T-helper 17 cell (primary cell): ENCODE results near the gene COA3. TPM values are rescaled to one million over a fixed set of nuclear protein-coding genes. Genes with fewer than 3 reads are reported as not detected.
A peak's percentile ranks its signal among the peaks of the same experiment; 100 is the strongest.

ENCODE experiments used
- ATAC-seq: fragments of 150-1000 bp; cut with Tn5 transposase; 2 replicates; pipeline ENCODE4 v1.10.0; 2021; ENCODE audit warnings: mild to moderate bottlenecking, moderate library complexity
- DNase-seq, 3 donors: peaks; one replicate each; pipeline versions ENCODE4 v3.0.0 to v3.0.0-alpha.2; 2020 to 2021
- H3K9me3 ChIP-seq: one replicate; pipeline ENCODE4 v1.7.0; 2013; ENCODE audit warnings: low read length, mild to moderate bottlenecking; ENCODE audit not compliant: control insufficient read depth, poor library complexity, severe bottlenecking
- H3K27ac Mint-ChIP-seq: one replicate; pipeline ENCODE4 v1.8.0; 2022; ENCODE audit warnings: mild to moderate bottlenecking, moderate library complexity, mixed read lengths
- H3K27me3 Mint-ChIP-seq: one replicate; pipeline ENCODE4 v1.8.0; 2022; ENCODE audit warnings: mixed read lengths
- H3K36me3 Mint-ChIP-seq: one replicate; pipeline ENCODE4 v1.8.0; 2022; ENCODE audit warnings: low read depth, mixed read lengths
- H3K4me1 Mint-ChIP-seq: one replicate; pipeline ENCODE4 v1.8.0; 2022; ENCODE audit warnings: mild to moderate bottlenecking, mixed read lengths
- H3K4me3 Mint-ChIP-seq: one replicate; pipeline ENCODE4 v1.8.0; 2022; ENCODE audit warnings: mild to moderate bottlenecking, moderate library complexity, mixed read lengths
- total RNA-seq, 4 donors: library from RNA in 2 of 4; stranded (reverse) in 2 of 4; gene quantifications; one replicate each; pipeline ENCODE4 v1.2.3 and lab custom pipeline; 2022 to 2026

Gene COA3
- total RNA-seq, 2 donors from 2014 or later = 10.1 to 15.2 TPM

GRCh38 chr17:42783062-42783790 is 15.3 kb downstream of the COA3 start:
- DNase-seq (no peak), ATAC-seq (no peak)
- peaks cover 76% of the 10 kb centered on the region for H3K27me3 Mint-ChIP-seq
- peaks cover 18% of the 10 kb centered on the region for H3K36me3 Mint-ChIP-seq
- H3K9me3 ChIP-seq = no peaks in the 10 kb centered on the region
- H3K4me1 Mint-ChIP-seq = peaks cover 26% of the 10 kb centered on the region
- H3K4me3 Mint-ChIP-seq = no peak overlapping the region
- H3K27ac Mint-ChIP-seq = no peak overlapping the region

GRCh38 chr17:42782166-42783061 is 16.1 kb downstream of the COA3 start:
- no peak for DNase-seq
- ATAC-seq = no peak
- Mint-ChIP-seq H3K27me3 (peaks cover 68% of the 10 kb centered on the region), H3K27ac (no peak overlapping the region), H3K4me3 (no peak overlapping the region), H3K4me1 (peaks cover 26% of the 10 kb centered on the region), H3K36me3 (peaks cover 19% of the 10 kb centered on the region)
- H3K9me3 ChIP-seq = no peaks in the 10 kb centered on the region

- DNase-seq (no peak), ATAC-seq (no peak)
- Mint-ChIP-seq H3K36me3 (peaks cover 19% of the 10 kb centered on the region), H3K27me3 (peaks cover 61% of the 10 kb centered on the region), H3K4me3 (no peak overlapping the region), H3K4me1 (peaks cover 26% of the 10 kb centered on the region), H3K27ac (no peak overlapping the region)
- H3K9me3 ChIP-seq = no peaks in the 10 kb centered on the region
These were observed 16.8 kb downstream of the COA3 start for GRCh38 chr17:42781639-42782165.

GRCh38 chr17:42780851-42781638 is 17.5 kb downstream of the COA3 start:
- no peaks in the 10 kb centered on the region for H3K9me3 ChIP-seq
- Mint-ChIP-seq H3K27me3 (peaks cover 54% of the 10 kb centered on the region), H3K4me1 (peaks cover 26% of the 10 kb centered on the region), H3K27ac (no peak overlapping the region), H3K4me3 (no peak overlapping the region), H3K36me3 (peaks cover 19% of the 10 kb centered on the region)
- no peak for DNase-seq
- ATAC-seq = no peak

GRCh38 chr17:42779936-42780850 is 18.3 kb downstream of the COA3 start, which contains the start of gene WNK4:
WNK4 (plus strand) TSS chr17:42780610; CDS start chr17:42780699, 89 bp downstream.
- peak within 1 kb of the TSS; percentile 43 for H3K4me3 Mint-ChIP-seq
- peaks cover 17% of the 10 kb centered on the region for H3K36me3 Mint-ChIP-seq
- ATAC-seq = no peak

GRCh38 chr17:42779304-42779935 is 19.1 kb downstream of the COA3 start:
- ATAC-seq (no peak), DNase-seq (no peak)
- H3K4me3 Mint-ChIP-seq = peak overlapping the region; percentile 43
- H3K4me1 Mint-ChIP-seq = peaks cover 17% of the 10 kb centered on the region
- no peak overlapping the region for H3K27ac Mint-ChIP-seq
- no peaks in the 10 kb centered on the region for H3K9me3 ChIP-seq
- H3K27me3 Mint-ChIP-seq = peaks cover 38% of the 10 kb centered on the region
- H3K36me3 Mint-ChIP-seq = peaks cover 17% of the 10 kb centered on the region

More at GRCh38 chr17:42779936-42780850, 18.3 kb downstream of the COA3 start, which contains the start of gene WNK4:
- no peak within 1 kb of the TSS for H3K27ac Mint-ChIP-seq
- H3K4me1 Mint-ChIP-seq = peaks cover 23% of the 10 kb centered on the region
- H3K9me3 ChIP-seq = no peaks in the 10 kb centered on the region
- DNase-seq = no peak
- peaks cover 46% of the 10 kb centered on the region for H3K27me3 Mint-ChIP-seq

- no peak overlapping the region for H3K4me3 Mint-ChIP-seq
- H3K9me3 ChIP-seq = no peaks in the 10 kb centered on the region
- DNase-seq (no peak), ATAC-seq (no peak)
- peaks cover 30% of the 10 kb centered on the region for H3K27me3 Mint-ChIP-seq
- peaks cover 20% of the 10 kb centered on the region for H3K36me3 Mint-ChIP-seq
- no peak overlapping the region for H3K27ac Mint-ChIP-seq
- peaks cover 22% of the 10 kb centered on the region for H3K4me1 Mint-ChIP-seq
These were observed 19.9 kb downstream of the COA3 start for GRCh38 chr17:42778570-42778969.

- DNase-seq (no peak), ATAC-seq (no peak)
- Mint-ChIP-seq H3K4me3 (no peak overlapping the region), H3K27me3 (peaks cover 10% of the 10 kb centered on the region), H3K4me1 (peaks cover 25% of the 10 kb centered on the region), H3K27ac (no peak overlapping the region), H3K36me3 (peaks cover 16% of the 10 kb centered on the region)
- no peaks in the 10 kb centered on the region for H3K9me3 ChIP-seq
These were observed 22.9 kb downstream of the COA3 start for GRCh38 chr17:42775534-42776098.

GRCh38 chr17:42774066-42774745 is 24.3 kb downstream of the COA3 start:
- H3K9me3 ChIP-seq = no peaks in the 10 kb centered on the region
- H3K36me3 Mint-ChIP-seq = peaks cover 10% of the 10 kb centered on the region
- H3K27ac Mint-ChIP-seq = peak overlapping the region; percentile 97
- H3K4me1 Mint-ChIP-seq = peaks cover 17% of the 10 kb centered on the region
- H3K27me3 Mint-ChIP-seq = peaks cover 1% of the 10 kb centered on the region
- peak overlapping the region; percentile 98 for H3K4me3 Mint-ChIP-seq
- DNase-seq (no peak), ATAC-seq (no peak)

GRCh38 chr17:42773290-42774035 is 25.0 kb downstream of the COA3 start, which contains the start of gene VPS25:
VPS25 (plus strand) TSS chr17:42773449; CDS start chr17:42773476, 27 bp downstream.
- no peaks in the 10 kb centered on the region for H3K9me3 ChIP-seq
- Mint-ChIP-seq H3K36me3 (peaks cover 10% of the 10 kb centered on the region), H3K27me3 (no peaks in the 10 kb centered on the region), H3K4me1 (peaks cover 17% of the 10 kb centered on the region), H3K27ac (peak within 1 kb of the TSS; percentile 97), H3K4me3 (peak within 1 kb of the TSS; percentile 98)
- ATAC-seq (peak; percentile 95), DNase-seq (peak; percentile 42 to 60 (median 50))
